Astrocyte (in vitro differentiated cells and primary cell): Measurements from ENCODE around the gene PDGFD.

Experiments
- CTCF ChIP-seq: IDR thresholded peaks from 2 replicates; pipeline ENCODE4 v1.5.1; 2011; ENCODE audit warnings: low read depth, mild to moderate bottlenecking, inconsistent platforms, low read length, moderate library complexity; ENCODE audit not compliant: insufficient read depth
- EZH2 ChIP-seq: IDR thresholded peaks from 2 replicates; pipeline ENCODE4 v1.6.1; 2012; ENCODE audit warnings: mild to moderate bottlenecking, low read length, inconsistent platforms; ENCODE audit not compliant: insufficient read depth

GRCh38 chr11:104033561-104033960 lies 130.4 kb downstream of the PDGFD start:
- TF ChIP-seq EZH2, result no peak
- no peak for TF ChIP-seq CTCF
